ENCODE data around the gene DRG2. TPM values are rescaled to one million over a fixed set of nuclear protein-coding genes. Genes with fewer than 3 reads are reported as not detected.

The DRG2 gene
- total RNA-seq, 1 donor from 2014 or later = 29.8 TPM

DNA sequence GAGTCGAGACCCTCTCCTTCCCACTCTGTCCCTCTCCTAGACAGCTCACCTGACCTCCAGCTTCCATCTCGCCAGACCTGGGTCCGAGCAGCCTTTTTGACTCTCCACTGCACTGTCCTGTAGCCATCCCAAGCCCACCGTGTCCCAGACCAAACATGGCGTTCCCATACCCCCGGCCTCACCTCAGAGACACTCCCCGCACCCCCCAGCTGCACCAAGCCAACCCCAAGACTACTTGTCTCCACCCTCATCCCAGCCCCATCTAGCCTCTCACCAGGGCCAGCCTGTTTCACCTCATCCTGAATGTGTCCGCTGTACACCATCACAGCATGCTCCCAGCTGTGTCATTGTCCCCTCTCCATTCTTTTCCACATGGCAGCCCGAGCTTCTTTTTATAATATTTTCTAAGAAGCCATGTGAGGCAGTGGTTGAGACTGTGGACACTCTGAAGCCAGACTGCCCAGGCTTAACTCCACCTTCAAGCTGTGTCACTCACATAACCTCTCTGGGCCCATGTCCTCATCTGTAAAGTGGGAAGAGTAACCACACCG, 22.3 kb downstream of the DRG2 start:
- intact Hi-C loops (cut with DNase I) = no loop called here
- ATAC-seq = no peak
- no peak for DNase-seq (ENCODE audit: low spot score)

GRCh38 chr17:18110636-18111145, 22.9 kb downstream of the DRG2 start:
- DNase-seq (ENCODE audit: low spot score) = no peak
- intact Hi-C loops (cut with DNase I) = no loop called here
- no peak for ATAC-seq

- no peak for DNase-seq (ENCODE audit: low spot score)
- intact Hi-C loops (cut with DNase I) = no loop called here
- no peak for ATAC-seq
Measured at GRCh38 chr17:18111330-18111971, 23.7 kb downstream of the DRG2 start.

DNA sequence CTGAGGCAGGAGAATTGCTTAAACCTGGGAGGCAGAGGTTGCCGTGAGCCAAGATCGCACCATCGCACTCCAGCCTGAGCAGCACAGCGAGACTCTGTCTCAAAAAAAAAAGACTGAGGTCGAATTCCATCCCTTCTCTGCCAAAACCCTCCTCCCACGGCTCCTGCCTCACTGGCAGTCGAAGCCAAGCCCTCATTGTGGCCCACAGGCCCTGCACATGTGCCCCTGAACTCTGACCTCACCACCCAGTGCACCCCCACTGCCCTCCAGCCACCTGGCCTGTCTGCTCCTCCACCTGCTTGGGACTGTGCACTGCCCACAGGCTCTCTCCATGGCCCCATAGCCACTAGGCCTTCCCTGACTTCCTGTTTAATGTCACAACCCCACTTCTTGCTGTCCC, 27.8 kb downstream of the DRG2 start:
- DNase-seq (ENCODE audit: low spot score) (no peak), ATAC-seq (no peak)
- intact Hi-C loops (cut with DNase I) = no loop called here

DNA sequence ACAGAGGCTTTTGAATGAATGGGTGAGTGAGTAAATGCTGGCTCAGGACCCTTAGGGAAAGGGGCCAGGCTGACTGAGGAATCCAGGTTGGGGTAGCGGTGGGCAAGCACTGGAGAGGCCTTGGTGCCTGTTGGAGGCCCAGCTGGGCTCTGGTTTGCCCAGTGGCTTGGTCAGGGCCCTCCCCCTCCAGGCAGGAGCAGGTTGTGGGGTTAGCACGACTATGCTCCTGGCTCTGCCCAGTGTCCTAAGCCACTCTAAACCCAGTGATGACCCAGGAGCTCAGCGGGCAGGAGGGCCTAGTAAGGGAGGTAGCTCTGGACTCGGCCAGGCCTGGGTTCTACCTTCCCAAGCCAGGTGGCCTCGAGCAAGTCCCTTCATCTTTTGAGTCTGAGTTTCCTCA, 28.3 kb downstream of the DRG2 start:
- DNase-seq (ENCODE audit: low spot score) (no peak), ATAC-seq (no peak)
- intact Hi-C loops (cut with DNase I) = no loop called here

GRCh38 chr17:18117533-18117932, 29.8 kb downstream of the DRG2 start:
- intact Hi-C loops (cut with DNase I) = no loop called here
- DNase-seq (ENCODE audit: low spot score) (no peak), ATAC-seq (no peak)

DNA sequence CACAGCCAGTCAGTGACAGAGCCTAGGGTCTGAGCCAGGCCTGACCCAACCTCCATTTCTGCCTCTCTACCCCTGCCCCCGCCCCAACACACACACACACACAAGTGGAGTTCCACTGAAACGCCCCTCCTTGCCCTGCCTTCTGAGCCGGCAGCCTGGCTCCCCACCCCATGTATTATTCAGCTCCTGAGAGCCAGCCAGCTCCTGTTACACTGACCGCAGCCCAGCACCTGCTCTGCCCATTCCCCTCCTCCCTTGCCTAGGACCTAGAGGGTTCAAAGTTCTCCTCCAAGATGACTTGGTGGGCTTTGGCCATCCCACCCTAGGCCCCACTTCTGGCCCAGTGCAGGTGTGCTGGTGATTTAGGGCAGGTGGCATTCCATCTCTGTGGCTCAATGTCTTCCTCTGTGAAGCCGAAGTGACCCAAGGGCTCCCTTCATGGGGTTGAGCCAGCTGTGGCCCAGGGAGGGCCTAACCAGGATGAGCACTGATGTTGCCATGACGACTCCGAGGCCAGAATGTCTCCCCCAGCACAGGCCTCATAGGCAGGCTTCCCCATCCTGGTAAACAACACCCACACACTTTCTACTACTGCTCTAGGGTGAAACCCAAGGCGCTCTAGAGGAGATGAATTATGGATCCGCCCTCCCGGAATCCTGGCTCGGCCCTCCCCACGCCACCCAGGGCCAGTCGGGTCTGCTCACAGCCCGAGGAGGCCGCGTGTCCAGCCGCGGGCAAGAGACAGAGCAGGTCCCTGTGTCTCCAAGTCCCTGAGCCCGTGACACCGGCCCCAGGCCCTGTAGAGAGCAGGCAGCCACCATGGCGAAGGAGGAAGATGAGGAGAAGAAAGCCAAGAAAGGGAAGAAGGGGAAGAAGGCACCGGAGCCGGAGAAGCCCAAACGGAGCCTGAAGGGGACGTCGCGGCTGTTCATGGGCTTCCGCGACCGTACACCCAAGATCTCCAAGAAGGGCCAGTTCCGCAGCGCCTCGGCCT, 30.5 kb downstream of the DRG2 start:
- ATAC-seq = peak; percentile 50
- intact Hi-C loops (cut with DNase I) = no loop called here
- DNase-seq (ENCODE audit: low spot score) = no peak

- intact Hi-C loops (cut with DNase I) = no loop called here
- DNase-seq (ENCODE audit: low spot score) (no peak), ATAC-seq (no peak)
Measured at GRCh38 chr17:18119166-18119745, 31.5 kb downstream of the DRG2 start.

GRCh38 chr17:18119938-18120337, 32.2 kb downstream of the DRG2 start:
- DNase-seq (ENCODE audit: low spot score) = no peak
- ATAC-seq = no peak
- intact Hi-C loops (cut with DNase I) = no loop called here

DNA sequence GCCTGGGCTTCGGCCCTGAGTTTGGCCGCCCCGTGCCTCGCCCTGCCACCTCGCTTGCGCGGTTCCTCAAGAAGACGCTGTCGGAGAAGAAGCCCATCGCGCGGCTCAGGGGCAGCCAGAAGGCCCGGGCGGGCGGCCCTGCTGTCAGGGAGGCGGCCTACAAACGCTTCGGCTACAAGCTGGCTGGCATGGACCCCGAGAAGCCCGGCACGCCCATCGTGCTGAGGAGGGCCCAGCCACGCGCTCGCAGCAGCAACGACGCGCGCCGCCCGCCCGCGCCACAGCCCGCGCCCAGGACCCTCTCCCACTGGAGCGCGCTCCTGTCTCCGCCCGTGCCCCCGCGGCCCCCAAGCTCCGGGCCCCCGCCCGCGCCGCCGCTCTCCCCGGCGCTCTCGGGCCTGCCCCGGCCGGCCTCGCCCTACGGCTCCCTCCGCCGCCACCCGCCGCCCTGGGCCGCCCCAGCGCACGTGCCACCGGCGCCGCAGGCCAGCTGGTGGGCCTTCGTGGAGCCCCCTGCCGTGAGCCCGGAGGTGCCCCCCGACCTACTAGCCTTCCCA, 32.8 kb downstream of the DRG2 start:
- ATAC-seq = no peak
- intact Hi-C loops (cut with DNase I) = no loop called here

GRCh38 chr17:18121144-18121910, 33.6 kb downstream of the DRG2 start:
- ATAC-seq = no peak
- intact Hi-C loops (cut with DNase I) = no loop called here

More for the DNA sequence above, 32.8 kb downstream of the DRG2 start:
- no peak for DNase-seq (ENCODE audit: low spot score)

DNA sequence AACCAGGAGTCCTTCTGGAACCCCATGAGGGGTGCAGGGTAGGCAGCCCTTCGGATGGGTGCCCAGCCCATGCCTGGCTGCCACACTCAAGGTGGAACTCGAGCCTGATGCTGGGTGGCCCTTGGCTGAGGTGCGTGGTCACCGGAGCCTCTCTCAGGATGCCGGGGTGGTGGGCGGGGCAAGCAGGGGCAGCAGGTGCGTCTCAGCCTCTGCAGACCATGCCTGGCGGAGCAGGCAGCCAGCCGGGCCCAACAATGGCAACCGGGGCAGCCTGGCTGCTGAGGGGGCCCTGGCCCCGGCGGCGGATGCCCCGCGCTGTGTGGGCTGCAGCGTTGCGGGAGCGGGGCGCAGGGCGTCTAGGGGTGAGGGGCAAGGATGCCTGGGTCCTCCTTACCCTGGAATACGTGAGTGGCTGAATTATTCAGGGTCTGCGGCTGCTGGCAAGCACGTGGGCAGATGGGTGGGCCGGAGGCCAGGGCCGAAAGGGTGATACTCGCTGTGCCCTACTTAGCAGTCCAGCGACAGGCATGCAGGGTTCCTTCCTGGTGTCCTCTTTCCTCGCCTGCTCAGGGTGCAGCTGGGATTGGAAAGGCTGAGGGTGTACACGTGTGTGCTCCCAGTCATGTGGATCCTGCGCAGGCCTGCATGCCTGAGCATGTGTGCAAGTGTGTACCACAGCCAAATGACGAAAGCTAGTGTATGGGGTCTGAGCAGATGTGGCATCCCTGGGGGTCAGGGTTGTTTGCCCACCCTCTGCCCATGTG, 35.4 kb downstream of the DRG2 start:
- no peak for DNase-seq (ENCODE audit: low spot score)
- intact Hi-C loops (cut with DNase I) = no loop called here
- ATAC-seq = no peak

More at GRCh38 chr17:18121144-18121910, 33.6 kb downstream of the DRG2 start:
- no peak for DNase-seq (ENCODE audit: low spot score)

- ATAC-seq (no peak), DNase-seq (ENCODE audit: low spot score) (no peak)
- intact Hi-C loops (cut with DNase I) = no loop called here
Measured at GRCh38 chr17:18124345-18125126, 36.8 kb downstream of the DRG2 start.

DNA sequence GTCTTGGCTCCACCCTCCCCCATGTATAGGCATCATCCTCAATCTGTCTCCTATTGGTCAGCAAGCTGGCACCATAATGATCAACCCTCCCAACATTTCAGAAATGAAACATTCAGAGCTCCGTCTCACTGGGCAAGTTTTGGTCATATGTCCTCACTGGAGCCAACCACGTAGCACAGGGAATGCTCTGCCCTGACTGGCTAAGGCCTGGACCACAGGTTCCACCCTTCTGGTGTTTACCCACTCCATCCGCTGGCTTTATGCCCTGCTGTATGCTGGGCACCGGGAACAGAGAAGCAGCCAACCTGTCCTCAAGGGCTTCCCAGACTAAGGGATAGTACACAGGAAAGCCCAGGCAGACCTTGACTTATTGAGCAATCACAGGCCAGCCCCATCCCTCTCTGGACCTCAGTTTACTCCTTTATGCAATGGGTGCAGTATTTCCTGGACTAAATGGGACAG, 41.3 kb downstream of the DRG2 start:
- no peak for ATAC-seq
- no peak for DNase-seq (ENCODE audit: low spot score)
- intact Hi-C loops (cut with DNase I) = no loop called here

DNA sequence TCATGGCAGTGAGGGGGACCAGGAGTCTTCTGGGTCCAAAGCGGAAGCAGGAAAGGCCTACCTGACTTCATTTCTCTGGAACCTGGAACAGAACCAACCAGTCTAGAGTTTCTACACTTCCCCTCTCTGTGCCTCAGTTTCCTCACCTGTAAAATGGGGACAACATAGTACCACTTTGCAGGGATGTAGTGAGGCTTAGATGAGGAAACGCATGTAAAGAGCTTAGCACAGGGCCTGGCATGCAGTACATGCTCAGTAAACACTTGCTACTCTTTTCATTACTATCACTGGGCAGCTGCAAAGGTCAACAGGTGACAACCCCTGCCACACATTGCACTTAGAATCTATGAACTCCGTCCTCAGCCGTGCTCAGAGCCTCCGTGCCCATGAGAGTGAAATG, 45.0 kb downstream of the DRG2 start:
- ATAC-seq = no peak
- intact Hi-C loops (cut with DNase I) = no loop called here
- DNase-seq (ENCODE audit: low spot score) = no peak

GRCh38 chr17:18136357-18136756, 48.6 kb downstream of the DRG2 start:
- intact Hi-C loops (cut with DNase I) = no loop called here
- DNase-seq (ENCODE audit: low spot score) (no peak), ATAC-seq (no peak)

Measured in sciatic nerve (tissue), 2 donors.